Esophagus squamous epithelium (tissue), 5 donors: ENCODE measurements around the gene ACTL10. TPM values are rescaled to one million over a fixed set of nuclear protein-coding genes. Genes with fewer than 3 reads are reported as not detected.

Experiments used
- DNase-seq: peaks from one replicate; lab custom pipeline; 2025; lab: John Stamatoyannopoulos, UW
- H3K27ac ChIP-seq, 4 donors: fragments of 200-600 bp; sonication (generic); one replicate each; pipeline ENCODE4 v1.5.1; 2016 to 2019; ENCODE audit warnings: mild to moderate bottlenecking in 1 of 4
- H3K27me3 ChIP-seq, 4 donors: fragments of 200-600 bp; sonication (generic); 1 replicate in 3 of 4; 2 replicates in 1 of 4; pipeline versions ENCODE4 v1.5.1 to v1.6.0; 2017 to 2021; ENCODE audit warnings: antibody characterized with exemption in 1 of 4
- H3K36me3 ChIP-seq, 3 donors: fragments of 200-600 bp; sonication (generic); one replicate each; pipeline ENCODE4 v1.5.1; 2016 to 2019
- H3K4me1 ChIP-seq, 3 donors: fragments of 200-600 bp; sonication (generic); one replicate each; pipeline ENCODE4 v1.5.1; 2017 to 2019
- H3K4me3 ChIP-seq, 4 donors: fragments of 200-600 bp; sonication (generic); 1 replicate in 3 of 4; 2 replicates in 1 of 4; pipeline ENCODE4 v1.5.1; 2016 to 2019; ENCODE audit warnings: mild to moderate bottlenecking in 2 of 4, moderate library complexity in 1 of 4
- H3K9me3 ChIP-seq, 3 donors: fragments of 200-600 bp; sonication (generic); one replicate each; pipeline ENCODE4 v1.5.1; 2016 to 2019
- POLR2A ChIP-seq, 4 donors: fragments of 450-650 bp; IDR thresholded peaks; one replicate each; pipeline ENCODE4 v1.6.1; 2017; ENCODE audit warnings: antibody characterized with exemption in 4 of 4, mild to moderate bottlenecking in 4 of 4, moderate library complexity in 3 of 4
- WGBS, 2 donors: methylation state at CpG; one replicate each; pipeline ENCODE4 v1.1.5; 2018; 5-methylcytosine and 5-hydroxymethylcytosine counted together
- intact Hi-C: fragments of 100-400 bp; cut with DNase I; formaldehyde crosslinking; loops from one replicate; pipeline ENCODE4 v1.15.0; 2022
- total RNA-seq, 4 donors: library from RNA; depleted of rRNA; stranded (reverse); fragments of >200 nt; gene quantifications; one replicate each; pipeline ENCODE4 v1.1.0, GENCODE V29; 2016
- TF ChIP-seq, protein P1 (sequence below), 6 experiments: fragments of 450-650 bp in 4 of 6; fragments of 200-600 bp in 2 of 6; sonication (generic) in 2 of 6; IDR thresholded peaks; one replicate each; pipeline ENCODE4 v1.5.1; 2016 to 2019; ENCODE audit warnings: antibody characterized with exemption in 6 of 6, mild to moderate bottlenecking in 4 of 6, moderate library complexity in 4 of 6
- donor health status: DM: yes; HTN: yes; CAD: no.

The ACTL10 gene
- total RNA-seq, 4 donors from 2014 or later = 1.8 to 4.4 (median 3.5) TPM

DNA sequence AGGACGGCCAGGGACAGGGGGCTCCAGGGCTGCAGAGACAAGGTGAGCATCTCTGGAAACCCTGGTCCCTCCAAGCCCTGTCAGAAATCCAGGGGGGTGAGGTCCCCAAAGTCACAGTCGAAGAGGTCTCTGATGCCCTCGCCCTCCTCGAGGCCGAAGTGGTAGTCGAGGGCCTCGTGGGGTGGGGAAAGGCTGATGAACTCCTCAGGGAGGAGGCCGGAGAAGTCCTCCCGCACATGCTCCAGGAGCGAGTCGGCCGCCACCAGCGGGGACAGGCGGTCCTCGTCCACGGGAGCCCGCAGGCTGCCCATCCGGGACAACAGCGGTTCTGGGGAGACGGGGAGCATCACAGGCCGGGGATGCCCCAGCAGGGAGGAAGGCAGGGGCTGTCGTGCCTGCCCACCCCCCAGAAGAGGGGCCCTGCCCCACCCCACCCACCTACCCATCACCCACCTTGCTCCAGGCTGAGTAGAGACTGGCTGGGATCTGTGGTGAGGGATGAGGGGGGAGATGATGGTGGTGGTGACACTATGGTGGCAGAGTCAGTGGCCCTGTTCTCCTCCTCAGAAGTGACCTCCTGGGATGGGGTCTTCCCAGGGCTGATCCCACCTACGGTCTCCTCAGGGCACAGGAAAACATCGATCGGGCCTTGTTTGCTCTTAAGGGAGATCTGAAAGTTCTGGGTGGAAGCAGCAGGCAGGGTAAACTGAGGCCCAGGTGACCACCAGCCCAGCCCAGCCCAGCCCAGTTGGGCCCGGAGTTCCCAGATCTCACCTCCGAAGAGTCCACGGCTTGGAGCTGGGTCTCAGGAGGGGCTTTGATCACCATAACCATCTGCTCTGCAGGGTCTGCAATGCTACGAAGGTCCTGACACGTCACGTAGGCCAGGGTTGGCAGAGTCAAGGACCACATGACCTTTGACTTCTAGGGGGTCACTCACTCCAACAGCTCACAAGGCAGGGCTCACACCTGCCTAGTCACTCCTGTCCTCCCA lies 10.2 kb downstream of the ACTL10 start:
- intact Hi-C loops = no loop called here
- Histone ChIP-seq H3K4me3 (no peak overlapping the region), H3K27me3 (no peaks in the 10 kb centered on the region), H3K9me3 (no peaks in the 10 kb centered on the region), H3K4me1 (peaks cover 28 to 56% (median 29%) of the 10 kb centered on the region in 3 donors), H3K27ac (peak overlapping the region; percentile 3 to 94 (median 86)), H3K36me3 (no peaks in the 10 kb centered on the region)
- DNase-seq = no peak
- no peak for TF ChIP-seq POLR2A (IDR thresholded peaks at IDR 0.05)
- TF ChIP-seq, protein P1, sequence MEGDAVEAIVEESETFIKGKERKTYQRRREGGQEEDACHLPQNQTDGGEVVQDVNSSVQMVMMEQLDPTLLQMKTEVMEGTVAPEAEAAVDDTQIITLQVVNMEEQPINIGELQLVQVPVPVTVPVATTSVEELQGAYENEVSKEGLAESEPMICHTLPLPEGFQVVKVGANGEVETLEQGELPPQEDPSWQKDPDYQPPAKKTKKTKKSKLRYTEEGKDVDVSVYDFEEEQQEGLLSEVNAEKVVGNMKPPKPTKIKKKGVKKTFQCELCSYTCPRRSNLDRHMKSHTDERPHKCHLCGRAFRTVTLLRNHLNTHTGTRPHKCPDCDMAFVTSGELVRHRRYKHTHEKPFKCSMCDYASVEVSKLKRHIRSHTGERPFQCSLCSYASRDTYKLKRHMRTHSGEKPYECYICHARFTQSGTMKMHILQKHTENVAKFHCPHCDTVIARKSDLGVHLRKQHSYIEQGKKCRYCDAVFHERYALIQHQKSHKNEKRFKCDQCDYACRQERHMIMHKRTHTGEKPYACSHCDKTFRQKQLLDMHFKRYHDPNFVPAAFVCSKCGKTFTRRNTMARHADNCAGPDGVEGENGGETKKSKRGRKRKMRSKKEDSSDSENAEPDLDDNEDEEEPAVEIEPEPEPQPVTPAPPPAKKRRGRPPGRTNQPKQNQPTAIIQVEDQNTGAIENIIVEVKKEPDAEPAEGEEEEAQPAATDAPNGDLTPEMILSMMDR (IDR thresholded peaks at IDR 0.05) = no peak
- WGBS, 2 donors = 96 to 99% methylated on average over 15 to 20 of the region's 31 CpGs

DNA sequence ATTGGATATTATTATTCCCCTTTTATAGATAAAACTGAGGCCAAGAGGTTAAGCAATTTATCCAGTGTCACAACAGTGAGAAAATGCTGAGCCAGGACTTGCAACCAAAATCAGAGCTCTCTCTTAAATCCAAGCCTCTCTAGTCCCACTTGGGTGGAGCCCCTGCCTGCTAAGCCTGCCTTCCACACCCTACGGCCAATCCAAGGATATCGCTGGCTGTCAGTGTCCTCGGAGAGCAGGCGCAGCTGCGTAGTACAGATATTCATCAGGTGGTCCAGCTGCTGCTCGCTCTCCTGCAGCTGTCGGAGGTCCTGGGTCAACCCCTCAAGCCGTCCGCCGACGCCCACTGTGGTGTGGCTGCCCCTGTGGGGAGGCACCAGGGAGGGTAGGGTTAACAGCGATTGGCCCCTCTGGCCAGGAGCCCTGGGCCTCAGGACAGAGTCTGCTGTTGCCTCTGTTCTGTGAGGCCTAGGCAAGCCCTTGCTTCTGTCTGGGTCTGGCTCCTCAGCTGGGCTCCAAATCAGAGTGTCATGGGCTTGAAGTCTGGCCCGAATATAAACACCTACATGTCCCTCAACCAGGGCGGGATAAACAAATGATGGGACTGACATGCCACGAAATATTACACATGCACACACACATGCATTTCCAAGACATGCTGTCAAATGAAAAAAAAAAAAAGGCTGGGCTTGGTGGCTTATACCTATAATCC lies 11.4 kb downstream of the ACTL10 start:
- no peaks in the 10 kb centered on the region for H3K9me3 ChIP-seq
- H3K36me3 ChIP-seq = no peaks in the 10 kb centered on the region
- no peak for TF ChIP-seq POLR2A (IDR thresholded peaks at IDR 0.05)
- TF ChIP-seq, protein P1 (IDR thresholded peaks at IDR 0.05) = no peak
- peaks cover 19 to 44% (median 24%) of the 10 kb centered on the region in 3 donors for H3K4me1 ChIP-seq
- 73 to 77% methylated on average over 10 to 12 of the region's 15 CpGs for WGBS, 2 donors
- intact Hi-C loops = no loop called here
- no peaks in the 10 kb centered on the region for H3K27me3 ChIP-seq
- no peak for DNase-seq
- H3K27ac ChIP-seq = peak overlapping the region in 3 of 4 donors; percentile 73 to 91 (median 81)
- no peak overlapping the region for H3K4me3 ChIP-seq

DNA sequence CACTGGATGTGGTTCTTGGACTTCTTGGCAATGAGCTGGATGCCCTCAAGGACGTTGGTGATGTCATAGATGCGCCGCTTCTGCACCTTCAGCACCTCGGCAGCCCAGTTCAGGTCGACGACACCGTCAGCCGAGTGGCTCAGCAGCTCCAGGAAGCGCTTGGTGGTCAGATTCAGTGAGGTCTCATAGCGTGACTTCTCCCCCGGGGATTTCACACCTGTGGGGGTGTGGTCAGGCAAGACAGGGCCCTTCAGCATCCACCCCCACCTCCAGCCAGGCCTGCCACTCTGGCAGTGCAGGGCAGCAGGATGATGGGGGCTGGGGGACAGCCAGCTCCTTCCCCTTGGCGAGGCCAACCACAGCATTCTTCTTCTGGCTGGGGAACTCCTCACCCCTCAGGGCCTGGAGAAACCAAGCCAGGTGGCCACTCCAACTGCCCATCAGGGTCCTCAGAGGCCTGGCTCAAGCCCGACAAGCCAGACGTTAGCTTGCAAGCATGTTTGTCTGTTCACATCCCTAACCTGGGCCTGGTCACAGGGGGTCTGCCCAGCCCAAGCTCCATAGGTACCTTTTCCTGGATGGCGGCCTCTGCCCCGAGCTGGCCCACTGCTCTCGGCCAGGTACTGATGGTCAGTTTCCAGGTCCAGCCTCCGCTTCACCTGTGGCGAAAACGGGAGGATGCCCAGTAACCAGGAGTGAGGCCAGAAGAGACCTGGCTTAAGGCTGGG lies 13.2 kb downstream of the ACTL10 start:
- intact Hi-C loops = no loop called here

DNA sequence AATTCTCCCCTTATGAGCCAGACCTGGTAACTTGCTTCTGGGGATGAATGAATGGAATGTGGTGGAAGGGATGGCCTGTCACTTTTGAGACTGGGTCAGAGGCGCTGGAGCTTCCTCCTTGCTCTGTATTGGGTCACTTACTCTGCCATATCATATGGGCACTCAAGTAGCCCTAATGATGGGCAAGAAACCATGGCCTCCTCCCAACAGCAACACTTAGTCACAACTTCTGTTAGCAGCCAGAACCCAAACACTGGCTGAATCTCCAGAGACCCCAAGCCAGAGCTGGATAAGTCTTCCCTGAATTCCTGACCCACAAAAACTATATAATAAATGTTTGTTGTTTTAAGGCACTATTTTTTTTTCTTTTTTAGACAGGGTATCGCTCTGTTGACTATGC lies 13.9 kb downstream of the ACTL10 start:
- intact Hi-C loops = no loop called here
- no peak for TF ChIP-seq POLR2A (IDR thresholded peaks at IDR 0.05)
- TF ChIP-seq, protein P1 (IDR thresholded peaks at IDR 0.05) = no peak
- 94 to 100% methylated on average over 2 of the region's 2 CpGs for WGBS, 2 donors
- no peaks in the 10 kb centered on the region for H3K27me3 ChIP-seq
- H3K36me3 ChIP-seq = no peaks in the 10 kb centered on the region
- no peak overlapping the region for H3K27ac ChIP-seq
- H3K4me3 ChIP-seq = no peak overlapping the region
- no peak for DNase-seq
- H3K9me3 ChIP-seq = no peaks in the 10 kb centered on the region
- H3K4me1 ChIP-seq = peaks cover 15 to 41% (median 18%) of the 10 kb centered on the region in 3 donors

More for the DNA sequence above, 13.2 kb downstream of the ACTL10 start:
- Histone ChIP-seq H3K27ac (no peak overlapping the region), H3K36me3 (no peaks in the 10 kb centered on the region), H3K4me3 (no peak overlapping the region), H3K4me1 (peaks cover 14 to 41% (median 15%) of the 10 kb centered on the region in 3 donors), H3K27me3 (no peaks in the 10 kb centered on the region), H3K9me3 (no peaks in the 10 kb centered on the region)
- TF ChIP-seq, protein P1 (IDR thresholded peaks at IDR 0.05) = no peak
- no peak for TF ChIP-seq POLR2A (IDR thresholded peaks at IDR 0.05)
- DNase-seq = no peak
- 60 to 90% methylated on average over 1 to 3 of the region's 20 CpGs for WGBS, 2 donors
